ENCODE measurements around the gene SLC23A1.
"Not testable (repeated sequence)": the region's sequence is repeated elsewhere in the genome, so short reads cannot be mapped to it uniquely, and the experiment has no call there.

The SLC23A1 gene

DNA sequence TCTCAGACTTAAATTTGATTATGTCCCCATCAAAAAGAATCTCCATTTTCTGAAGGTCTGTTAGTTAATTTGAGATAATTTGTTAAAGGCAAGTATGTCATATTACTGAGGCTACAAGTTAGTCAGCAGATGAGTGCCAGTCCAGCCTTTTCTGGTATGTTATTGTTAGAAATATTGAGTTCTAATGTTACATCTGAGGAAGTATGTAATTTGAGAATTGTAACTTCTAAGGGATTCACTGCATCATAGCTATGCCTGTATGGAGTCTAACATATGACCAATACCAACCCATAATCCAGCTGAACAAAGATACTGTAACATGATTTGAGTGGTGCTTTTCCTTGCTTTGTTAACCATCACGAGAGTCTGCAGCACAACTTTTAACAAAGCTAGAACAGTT lies 13.9 kb downstream of the SLC23A1 start:
- DNase-seq (ENCODE audit: low spot score): no peak

DNA sequence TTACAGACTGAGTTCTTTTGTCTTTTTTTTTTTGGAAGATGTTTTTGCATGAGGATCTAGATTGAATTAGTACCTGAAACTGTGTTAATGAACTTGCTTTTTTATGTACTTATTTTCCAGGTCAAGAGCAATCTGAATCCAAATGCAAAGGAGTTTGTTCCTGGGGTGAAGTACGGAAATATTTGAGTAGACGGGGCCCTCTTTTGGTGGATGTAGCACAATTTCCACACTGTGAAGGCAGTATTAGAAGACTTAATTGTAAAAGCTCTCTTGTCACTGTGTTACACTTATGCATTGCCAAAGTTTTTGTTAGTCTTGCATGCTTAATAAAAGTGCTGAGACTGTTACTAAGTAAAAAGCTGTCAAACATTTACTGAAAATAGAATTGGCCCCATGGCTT lies 14.5 kb downstream of the SLC23A1 start:
- peak; percentile 24 for DNase-seq (ENCODE audit: low spot score)

DNA sequence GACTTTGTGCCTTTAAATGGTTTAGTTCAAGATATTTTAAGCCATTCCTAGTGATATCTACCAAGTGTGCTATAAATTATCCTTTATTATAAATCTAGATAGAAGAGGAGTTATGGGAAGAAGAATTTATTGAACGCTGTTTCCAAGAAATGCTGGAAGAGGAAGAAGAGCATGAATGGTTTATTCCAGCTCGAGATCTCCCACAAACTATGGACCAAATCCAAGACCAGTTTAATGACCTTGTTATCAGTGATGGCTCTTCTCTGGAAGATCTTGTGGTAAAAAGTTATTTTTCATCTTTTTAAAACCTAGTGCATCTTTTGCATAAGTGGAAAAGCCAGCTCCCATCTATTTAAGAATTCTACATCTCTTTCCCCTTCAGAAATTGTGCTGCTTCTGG lies 18.6 kb downstream of the SLC23A1 start:
- no peak for DNase-seq (ENCODE audit: low spot score)

DNA sequence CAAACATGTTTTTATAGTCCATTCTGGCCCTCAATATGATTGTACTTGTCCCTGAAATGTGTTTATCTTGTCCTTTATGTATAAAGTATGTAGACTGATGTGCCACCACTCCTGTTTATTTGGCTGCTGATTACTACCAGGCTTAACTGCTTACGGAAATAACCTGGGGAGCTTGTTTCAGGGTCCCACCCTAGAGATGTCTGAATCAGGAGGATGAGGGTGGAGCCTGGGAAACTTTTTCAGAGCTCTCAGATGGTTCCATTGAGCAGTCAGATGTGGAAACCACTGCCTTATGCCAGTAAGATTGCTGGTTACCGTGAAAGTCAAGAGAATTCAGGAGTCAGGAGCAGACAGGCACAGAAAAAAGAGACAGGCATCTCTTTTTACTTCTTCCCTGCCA lies 19.2 kb downstream of the SLC23A1 start:
- DNase-seq (ENCODE audit: low spot score): no peak

DNA sequence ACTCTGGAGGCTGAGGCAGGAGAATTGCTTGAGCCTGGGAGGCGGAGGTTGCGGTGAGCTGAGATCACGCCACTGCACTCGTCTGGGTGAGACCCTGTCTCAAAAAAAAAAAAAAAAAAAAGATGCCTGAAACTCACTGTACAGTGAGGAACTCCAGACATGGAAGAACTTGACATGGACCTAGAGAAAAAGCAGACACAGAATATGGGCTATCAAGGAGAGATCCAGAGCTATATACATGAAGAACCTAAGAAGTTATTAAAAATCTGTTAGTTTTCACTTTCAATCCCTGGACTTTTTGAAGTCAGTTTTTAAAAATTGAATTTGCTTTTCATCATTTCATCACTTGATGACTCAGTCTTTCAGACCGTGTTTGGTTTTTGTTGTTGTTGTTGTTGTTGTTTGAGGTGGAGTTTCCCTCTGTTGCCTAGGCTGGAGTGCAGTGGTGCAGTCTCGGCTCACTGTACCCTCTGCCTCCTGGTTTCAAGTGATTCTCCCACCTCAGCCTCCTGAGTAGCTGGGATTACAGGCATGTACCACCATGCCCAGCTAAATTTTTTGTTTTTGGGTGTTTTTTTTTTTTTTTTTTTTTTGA lies 21.2 kb downstream of the SLC23A1 start:
- DNase-seq (ENCODE audit: low spot score): no peak

DNA sequence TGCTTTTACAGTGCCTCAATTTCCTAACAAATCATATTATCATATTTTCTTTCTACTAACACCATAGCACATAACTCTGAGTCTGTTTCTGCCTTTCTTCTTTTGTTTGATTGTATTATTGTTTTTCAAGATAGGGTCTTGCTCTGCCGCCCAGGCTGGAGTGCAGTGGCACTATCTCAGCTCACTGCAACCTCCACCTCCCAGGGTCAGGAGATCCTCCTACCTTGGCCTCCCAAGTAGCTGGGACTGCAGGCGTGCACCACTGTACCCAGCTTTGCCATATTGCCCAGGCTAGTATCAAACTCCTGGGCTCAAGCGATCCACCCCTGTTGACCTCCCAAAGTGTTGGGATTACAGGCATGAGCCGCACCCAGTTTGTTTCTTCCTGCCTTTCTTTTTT lies 22.7 kb downstream of the SLC23A1 start:
- no peak for DNase-seq (ENCODE audit: low spot score)

DNA sequence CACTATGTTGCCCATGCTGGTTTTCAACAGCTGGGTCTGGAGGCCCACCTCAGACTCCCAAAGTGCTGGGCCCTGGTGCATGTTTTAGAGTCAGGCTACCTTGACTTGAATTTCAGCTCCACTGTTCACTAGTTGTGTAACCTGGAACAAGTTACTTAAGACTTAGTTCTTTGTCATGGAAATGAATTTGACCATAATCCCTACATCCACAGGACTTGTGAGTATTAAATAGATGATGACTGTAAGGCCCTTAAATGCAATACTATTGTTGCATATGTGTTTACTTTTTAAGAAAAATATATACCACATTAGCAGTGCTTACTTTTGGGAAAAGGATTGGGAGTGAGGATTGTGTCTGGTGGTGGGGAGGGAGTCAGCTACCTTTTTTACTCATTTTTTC lies 25.0 kb downstream of the SLC23A1 start:
- DNase-seq (ENCODE audit: low spot score): no peak

DNA sequence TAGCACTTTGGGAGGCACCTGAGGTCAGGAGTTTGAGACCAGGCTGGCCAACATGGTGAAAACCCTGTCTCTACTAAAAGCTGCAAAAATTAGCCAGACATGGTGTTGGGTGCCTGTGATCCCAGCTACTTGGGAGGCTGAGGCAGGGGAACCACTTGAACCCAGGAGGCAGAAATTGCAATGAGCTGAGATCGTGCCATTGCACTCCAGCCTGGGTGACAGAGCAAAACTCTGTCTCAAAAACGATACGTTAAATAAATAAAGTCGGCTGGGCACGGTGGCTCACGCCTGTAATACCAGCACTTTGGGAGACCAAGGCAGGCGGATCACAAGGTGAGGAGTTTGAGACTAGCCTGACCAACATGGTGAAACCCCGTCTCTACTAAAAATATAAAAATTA lies 27.2 kb downstream of the SLC23A1 start:
- not testable (repeated sequence) for DNase-seq (ENCODE audit: low spot score)

DNA sequence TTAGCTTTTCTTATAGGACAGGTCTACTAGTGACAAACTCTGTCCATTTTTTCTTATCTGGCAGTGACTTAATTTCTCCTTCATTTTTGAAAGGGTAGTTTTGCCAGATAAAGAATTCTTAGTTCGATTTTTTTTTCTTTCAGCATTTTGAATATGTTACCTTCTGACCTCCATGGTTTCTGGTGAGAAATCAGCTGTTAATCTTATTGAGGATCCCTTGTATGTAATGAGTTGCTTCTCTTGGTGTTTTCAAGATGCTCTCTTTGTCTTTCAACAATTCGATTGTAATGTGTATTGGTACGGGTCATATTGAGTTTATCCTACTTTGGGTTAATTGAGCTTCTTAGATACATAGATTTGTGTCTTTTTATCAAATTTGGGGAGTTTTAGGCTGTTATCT lies 28.9 kb downstream of the SLC23A1 start:
- DNase-seq (ENCODE audit: low spot score): no peak

DNA sequence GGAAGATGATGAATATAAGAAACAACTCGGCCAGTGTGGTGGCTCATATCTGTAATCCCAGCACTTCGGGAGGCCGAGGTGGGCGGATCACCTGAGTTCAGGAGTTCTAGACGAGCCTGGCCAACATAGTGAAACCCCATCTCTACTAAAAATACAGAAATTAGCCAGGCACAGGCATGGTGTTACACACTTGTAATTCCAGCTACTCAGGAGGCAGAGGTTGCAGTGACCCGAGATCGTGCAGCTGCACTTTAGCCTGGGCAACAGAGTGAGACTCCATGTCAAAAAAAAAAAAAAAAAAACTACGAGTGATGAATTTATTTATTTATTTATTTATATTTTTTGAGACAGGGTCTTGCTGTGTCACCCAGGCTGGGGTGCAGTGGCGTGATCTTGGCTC lies 35.2 kb downstream of the SLC23A1 start:
- not testable (repeated sequence) for DNase-seq (ENCODE audit: low spot score)

DNA sequence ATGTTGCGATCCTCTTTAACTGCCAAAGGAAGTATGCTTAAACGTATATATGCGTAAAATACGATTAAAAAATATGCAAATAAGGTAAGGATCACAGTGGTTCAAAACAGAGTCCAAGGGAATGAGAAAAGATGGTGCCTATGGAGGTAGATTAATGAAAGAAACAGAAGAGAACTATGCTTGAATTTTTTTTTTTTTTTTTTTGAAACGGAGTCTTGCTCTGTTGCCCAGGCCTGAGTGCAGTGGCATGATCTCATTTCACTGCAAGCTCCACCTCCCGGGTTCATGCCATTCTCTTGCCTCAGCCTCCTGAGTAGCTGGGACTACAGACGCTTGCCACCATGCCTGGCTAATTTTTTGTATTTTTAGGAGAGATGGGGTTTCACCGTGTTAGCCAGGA lies 37.7 kb downstream of the SLC23A1 start:
- DNase-seq (ENCODE audit: low spot score): not testable (repeated sequence)

DNA sequence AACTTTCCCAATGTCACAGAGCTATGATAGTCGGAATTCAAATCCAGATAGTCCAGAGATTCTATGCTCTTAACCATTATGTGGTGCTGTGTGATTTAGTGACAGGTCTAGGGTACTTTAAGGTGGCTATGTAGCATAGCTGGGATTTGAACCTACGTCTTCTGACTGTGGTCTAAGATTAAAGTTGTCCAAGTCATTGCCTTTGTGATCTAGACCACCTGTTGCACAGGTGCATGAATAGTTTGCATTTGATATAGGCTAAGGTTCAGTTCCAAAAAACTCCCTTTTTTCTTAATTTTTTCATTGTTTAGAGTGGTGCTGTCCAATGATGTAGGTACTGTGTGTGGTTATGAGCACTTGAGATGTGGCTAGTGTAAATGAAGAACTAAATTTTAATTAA lies 38.9 kb downstream of the SLC23A1 start:
- no peak for DNase-seq (ENCODE audit: low spot score)

DNA sequence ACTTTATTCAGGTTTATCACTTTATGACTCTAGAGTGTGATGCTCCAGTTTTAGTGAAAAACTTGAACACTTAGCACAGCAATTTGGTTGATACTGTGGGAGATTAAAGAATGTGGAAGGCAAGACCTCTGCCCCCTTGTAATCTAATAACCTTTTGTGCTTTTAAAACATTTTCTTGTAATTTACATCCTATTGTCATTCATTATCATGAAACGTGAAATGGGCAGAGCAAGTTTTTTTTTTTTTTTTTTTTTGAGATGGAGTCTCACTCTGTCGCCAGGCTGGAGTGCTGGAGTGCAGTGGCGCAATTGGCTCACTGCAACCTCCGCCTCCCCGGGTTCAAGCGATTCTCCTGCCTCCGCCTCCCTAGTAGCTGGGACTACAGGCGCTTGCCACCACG lies 39.6 kb downstream of the SLC23A1 start:
- no peak for DNase-seq (ENCODE audit: low spot score)

DNA sequence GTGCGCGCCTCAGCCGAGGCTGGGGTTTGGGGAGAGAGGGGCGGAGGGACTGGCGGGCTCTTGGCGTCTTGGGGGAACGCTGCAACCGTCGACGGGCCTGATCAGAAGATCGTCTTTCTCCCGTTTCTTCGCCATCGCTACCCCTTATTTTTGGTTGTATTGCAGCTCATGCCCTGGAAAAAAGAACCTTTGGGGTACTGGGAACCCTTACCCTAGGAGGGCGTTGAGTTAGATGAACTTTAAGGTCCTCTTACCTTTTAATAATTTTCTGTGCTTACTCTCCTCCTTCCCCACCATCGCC lies 40.7 kb downstream of the SLC23A1 start:
- no peak for DNase-seq (ENCODE audit: low spot score)

DNA sequence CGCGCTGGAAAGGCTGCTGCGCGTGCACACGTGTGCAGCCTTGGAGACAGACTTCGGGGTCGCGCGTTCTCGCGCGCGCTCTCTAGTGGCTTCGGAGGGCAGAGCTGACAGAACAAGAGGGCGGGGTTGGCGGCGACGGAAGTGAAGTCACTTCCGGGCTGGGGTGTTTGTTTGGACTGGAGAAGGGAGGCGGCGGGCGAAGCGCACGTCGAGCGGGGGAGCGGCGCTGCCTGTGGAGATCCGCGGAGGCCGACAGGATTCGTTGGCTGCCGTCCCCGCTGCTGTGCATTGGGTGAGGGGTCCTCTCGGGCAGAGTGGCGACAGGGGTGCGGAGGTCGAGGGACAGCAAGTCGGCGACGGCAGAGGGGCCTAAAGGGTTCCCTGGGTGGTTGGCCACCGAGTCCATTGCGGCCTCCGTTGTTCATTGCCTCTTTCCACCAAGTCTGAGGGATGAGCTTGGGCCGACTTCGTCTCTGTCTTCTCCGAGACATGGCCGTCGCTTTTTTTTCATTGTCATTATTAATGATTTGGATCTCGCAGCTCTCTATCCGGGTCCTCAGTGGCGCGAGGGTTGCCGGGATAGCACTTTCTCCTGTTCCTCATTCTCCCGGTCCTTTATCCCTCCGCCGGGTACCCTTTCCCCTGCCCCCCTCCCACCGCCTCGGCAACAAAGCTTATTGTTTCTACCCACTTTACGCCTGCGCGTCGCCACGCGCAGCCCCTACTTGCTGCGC lies 41.2 kb downstream of the SLC23A1 start, which contains the start of gene PAIP2:
Gene PAIP2, plus strand, starts transcription at position 166 of the 734 bp plus-strand sequence. CDS start 21,931 bp downstream, outside the sequence.
- peak; percentile 97 for DNase-seq (ENCODE audit: low spot score)

DNA sequence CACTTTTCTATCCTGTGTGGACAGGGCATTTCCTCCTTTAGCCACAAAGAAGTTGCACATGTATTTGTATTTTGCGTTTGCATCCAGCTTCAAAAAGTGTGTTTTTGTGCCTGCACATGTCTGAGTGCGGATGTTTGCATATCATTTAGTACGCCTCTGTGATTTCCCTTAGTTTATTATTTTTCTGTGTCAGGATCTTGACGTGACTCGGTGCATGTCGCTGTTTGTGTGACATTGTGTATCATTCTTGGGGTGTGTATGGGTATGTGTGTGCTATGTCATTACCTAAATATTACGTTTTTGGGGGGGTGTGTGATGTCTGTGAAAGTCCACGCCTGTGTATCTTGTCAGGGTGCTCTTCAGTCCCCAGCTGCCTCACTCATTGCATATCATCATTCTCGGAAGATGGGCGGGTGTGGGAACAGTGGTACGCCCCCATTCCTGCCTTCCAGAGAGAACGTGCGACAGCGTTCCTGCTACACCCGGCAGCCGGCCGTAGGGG lies 41.9 kb downstream of the SLC23A1 start:
- DNase-seq (ENCODE audit: low spot score): no peak

DNA sequence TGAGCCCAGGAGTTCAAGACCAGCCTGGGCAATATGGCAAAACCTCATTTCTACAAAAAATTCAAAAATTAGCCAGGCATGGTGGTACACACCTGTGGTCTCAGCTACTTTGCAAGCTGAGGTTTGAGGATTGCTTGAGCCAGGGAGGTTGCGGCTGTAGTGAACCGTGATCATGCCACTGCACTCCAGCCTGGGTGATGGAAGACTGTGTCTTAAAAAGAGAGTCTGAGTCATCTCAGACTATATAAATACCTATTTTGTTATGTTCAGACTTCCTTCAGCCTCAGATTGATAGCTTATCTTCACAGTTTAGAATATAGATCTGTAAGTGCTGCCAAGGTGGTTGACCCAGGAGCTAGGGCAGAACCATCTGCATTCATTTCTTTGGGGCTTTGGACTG lies 43.0 kb downstream of the SLC23A1 start:
- DNase-seq (ENCODE audit: low spot score): no peak

DNA sequence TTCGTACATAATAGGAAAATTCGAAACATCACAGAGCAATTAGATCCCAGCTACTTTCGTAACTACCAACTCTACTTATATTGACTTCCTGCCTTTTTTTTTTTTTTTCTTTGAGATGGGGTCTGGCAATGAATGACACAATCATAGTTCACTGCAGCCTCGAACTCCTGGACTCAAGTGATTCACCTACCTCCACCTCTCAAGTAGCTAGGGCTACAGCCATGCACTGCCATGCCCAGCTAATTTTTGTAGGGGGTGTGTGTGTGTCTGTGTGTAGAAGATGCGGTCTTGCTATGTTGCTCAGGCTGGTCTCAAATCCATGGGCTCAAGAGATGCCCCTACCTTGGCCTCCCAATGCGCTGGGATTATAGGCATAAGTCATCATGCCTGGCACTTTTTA lies 47.3 kb downstream of the SLC23A1 start:
- no peak for DNase-seq (ENCODE audit: low spot score)
